Islet precursor cell (in vitro differentiated cells): Measurements from ENCODE around the gene LETM1.

Experiments
- DNase-seq: peaks from one replicate; pipeline ENCODE4 v3.0.0-alpha.2; 2018

Gene LETM1

GRCh38 chr4:1822568-1823544 lies 33.1 kb downstream of the LETM1 start:
- DNase-seq = no peak

GRCh38 chr4:1821679-1822567 lies 34.0 kb downstream of the LETM1 start:
- DNase-seq = no peak

- no peak for DNase-seq
Observed at GRCh38 chr4:1819816-1820215, 36.1 kb downstream of the LETM1 start.

GRCh38 chr4:1819284-1819683 lies 36.7 kb downstream of the LETM1 start:
- DNase-seq = no peak

- DNase-seq = no peak
Observed at GRCh38 chr4:1815997-1816860, 39.7 kb downstream of the LETM1 start.

- DNase-seq = no peak
Observed at GRCh38 chr4:1815096-1815996, 40.6 kb downstream of the LETM1 start.

GRCh38 chr4:1814453-1814852 lies 41.5 kb downstream of the LETM1 start:
- DNase-seq = no peak

GRCh38 chr4:1813915-1814314 lies 42.0 kb downstream of the LETM1 start:
- no peak for DNase-seq

- no peak for DNase-seq
Observed at GRCh38 chr4:1813231-1813630, 42.7 kb downstream of the LETM1 start.

- no peak for DNase-seq
Observed at GRCh38 chr4:1812720-1813119, 43.2 kb downstream of the LETM1 start.

- DNase-seq = no peak
Observed at GRCh38 chr4:1810765-1811164, 45.2 kb downstream of the LETM1 start.

GRCh38 chr4:1809754-1810502 lies 46.0 kb downstream of the LETM1 start:
- DNase-seq = peak; percentile 93

- no peak for DNase-seq
Observed at GRCh38 chr4:1808851-1809753, 46.9 kb downstream of the LETM1 start.

- no peak for DNase-seq
Observed at GRCh38 chr4:1808396-1808795, 47.6 kb downstream of the LETM1 start.

- no peak for DNase-seq
Observed at GRCh38 chr4:1807332-1807777, 48.6 kb downstream of the LETM1 start.

- DNase-seq = no peak
Observed at GRCh38 chr4:1806596-1807331, 49.2 kb downstream of the LETM1 start.

- no peak for DNase-seq
Observed at GRCh38 chr4:1806223-1806564, 49.8 kb downstream of the LETM1 start.

- DNase-seq = no peak
Observed at GRCh38 chr4:1805493-1806222, 50.3 kb downstream of the LETM1 start.
